ENCODE data around the gene LYRM4.

The LYRM4 gene

DNA sequence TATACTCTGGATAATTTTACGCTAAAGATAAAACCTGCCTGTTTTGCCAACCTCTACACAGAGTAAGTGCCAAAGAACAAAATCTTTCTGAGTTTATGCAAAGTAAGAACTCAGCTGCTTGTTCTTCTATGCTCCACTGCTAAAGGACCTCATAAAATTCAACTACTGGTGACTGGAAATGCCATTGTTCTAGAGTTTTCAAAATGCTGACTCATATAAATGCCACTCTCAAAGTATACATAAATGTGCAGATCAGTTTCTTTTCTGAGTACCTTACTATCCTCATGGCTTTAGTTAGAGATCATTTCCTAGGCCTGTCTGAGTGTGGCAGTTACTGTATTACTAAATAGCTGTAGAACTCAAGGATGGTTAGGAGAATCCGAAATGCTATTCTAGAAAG lies 45.6 kb downstream of the LYRM4 start:
- no peaks in the 10 kb centered on the region for H3K27me3 Mint-ChIP-seq (ENCODE audit: low read depth)
- H3K36me3 Mint-ChIP-seq (ENCODE audit: low read depth), result peaks cover 8% of the 10 kb centered on the region
- no peak overlapping the region for H3K4me3 Mint-ChIP-seq
- no peaks in the 10 kb centered on the region for H3K9me3 Mint-ChIP-seq
- H3K4me1 Mint-ChIP-seq, result peaks cover 77% of the 10 kb centered on the region
- H3K27ac Mint-ChIP-seq, result peak overlapping the region; percentile 60 to 90 (median 60)
- TF ChIP-seq, protein P1, sequence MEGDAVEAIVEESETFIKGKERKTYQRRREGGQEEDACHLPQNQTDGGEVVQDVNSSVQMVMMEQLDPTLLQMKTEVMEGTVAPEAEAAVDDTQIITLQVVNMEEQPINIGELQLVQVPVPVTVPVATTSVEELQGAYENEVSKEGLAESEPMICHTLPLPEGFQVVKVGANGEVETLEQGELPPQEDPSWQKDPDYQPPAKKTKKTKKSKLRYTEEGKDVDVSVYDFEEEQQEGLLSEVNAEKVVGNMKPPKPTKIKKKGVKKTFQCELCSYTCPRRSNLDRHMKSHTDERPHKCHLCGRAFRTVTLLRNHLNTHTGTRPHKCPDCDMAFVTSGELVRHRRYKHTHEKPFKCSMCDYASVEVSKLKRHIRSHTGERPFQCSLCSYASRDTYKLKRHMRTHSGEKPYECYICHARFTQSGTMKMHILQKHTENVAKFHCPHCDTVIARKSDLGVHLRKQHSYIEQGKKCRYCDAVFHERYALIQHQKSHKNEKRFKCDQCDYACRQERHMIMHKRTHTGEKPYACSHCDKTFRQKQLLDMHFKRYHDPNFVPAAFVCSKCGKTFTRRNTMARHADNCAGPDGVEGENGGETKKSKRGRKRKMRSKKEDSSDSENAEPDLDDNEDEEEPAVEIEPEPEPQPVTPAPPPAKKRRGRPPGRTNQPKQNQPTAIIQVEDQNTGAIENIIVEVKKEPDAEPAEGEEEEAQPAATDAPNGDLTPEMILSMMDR (IDR thresholded peaks at IDR 0.05; ENCODE audit: unreplicated experiment in 3 of 3), result no peak

DNA sequence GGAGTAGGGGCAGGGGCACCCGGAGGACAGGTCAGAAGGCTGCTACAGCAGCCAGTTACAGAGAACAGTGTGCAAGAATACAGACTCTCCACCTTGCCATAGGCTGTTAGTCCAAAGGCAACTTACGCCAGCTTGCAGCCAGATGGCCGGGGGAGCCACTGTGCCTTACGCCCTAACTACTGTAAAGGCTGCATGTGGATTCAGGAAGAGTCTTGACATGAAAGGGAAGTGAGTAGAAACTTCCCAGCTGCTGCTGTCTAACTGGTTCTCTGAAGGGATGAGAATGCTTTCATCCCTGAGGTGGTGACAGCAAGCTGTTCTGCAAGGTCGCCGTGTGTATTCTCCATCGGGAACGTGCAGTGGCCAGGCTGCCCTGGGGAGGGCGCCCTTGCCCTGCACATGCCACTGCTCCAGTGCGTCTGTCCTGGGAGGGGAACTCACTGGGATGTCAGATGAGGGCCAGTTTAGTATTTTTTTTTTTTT lies 46.1 kb downstream of the LYRM4 start:
- Mint-ChIP-seq H3K27me3 (ENCODE audit: low read depth) (no peaks in the 10 kb centered on the region), H3K9me3 (no peaks in the 10 kb centered on the region), H3K27ac (peak overlapping the region; percentile 60 to 90 (median 60)), H3K4me1 (peaks cover 76% of the 10 kb centered on the region), H3K36me3 (ENCODE audit: low read depth) (peaks cover 8% of the 10 kb centered on the region), H3K4me3 (peak overlapping the region in 1 of 3 experiments; percentile 45)
- TF ChIP-seq, protein P1 (IDR thresholded peaks at IDR 0.05; ENCODE audit: unreplicated experiment in 3 of 3), result peak; percentile 70 to 88 (median 72)

- Mint-ChIP-seq H3K27me3 (ENCODE audit: low read depth) (no peaks in the 10 kb centered on the region), H3K36me3 (ENCODE audit: low read depth) (peaks cover 8% of the 10 kb centered on the region), H3K4me1 (peaks cover 73% of the 10 kb centered on the region), H3K27ac (peak overlapping the region in 2 of 3 experiments; percentile 60 to 90), H3K4me3 (no peak overlapping the region), H3K9me3 (no peaks in the 10 kb centered on the region)
- TF ChIP-seq, protein P1 (IDR thresholded peaks at IDR 0.05; ENCODE audit: unreplicated experiment in 3 of 3), result no peak
Measured at GRCh38 chr6:5213836-5214235, 46.9 kb downstream of the LYRM4 start.

- TF ChIP-seq, protein P1 (IDR thresholded peaks at IDR 0.05; ENCODE audit: unreplicated experiment in 3 of 3), result no peak
Measured at GRCh38 chr6:5211492-5211891, 49.3 kb downstream of the LYRM4 start.

DNA sequence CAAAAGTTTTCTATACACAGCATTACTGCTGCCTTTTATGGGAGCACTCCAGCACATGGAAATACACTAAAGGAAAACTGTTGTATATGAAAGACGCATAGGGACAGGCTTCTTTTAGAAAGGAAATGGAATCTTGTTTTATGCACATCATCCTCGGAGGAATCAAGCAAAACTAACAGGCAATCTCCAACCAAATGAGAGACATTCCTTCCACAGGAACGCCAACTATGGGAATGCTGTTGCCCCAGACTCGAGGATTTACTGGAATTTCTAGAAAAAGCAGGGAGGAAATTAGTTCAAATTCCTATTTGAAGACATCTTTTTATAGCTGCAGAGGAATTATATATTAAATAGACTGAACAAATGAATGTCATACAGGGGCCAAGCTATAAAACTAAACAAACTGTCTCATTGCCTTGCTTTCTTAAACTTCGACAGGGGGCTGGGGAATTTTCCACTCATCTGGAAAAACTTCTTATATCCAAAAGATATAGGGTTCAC lies 52.2 kb downstream of the LYRM4 start:
- no peaks in the 10 kb centered on the region for H3K27me3 Mint-ChIP-seq (ENCODE audit: low read depth)
- TF ChIP-seq, protein P1 (IDR thresholded peaks at IDR 0.05; ENCODE audit: unreplicated experiment in 3 of 3), result no peak
- peak overlapping the region; percentile 43 to 61 (median 60) for H3K27ac Mint-ChIP-seq
- H3K36me3 Mint-ChIP-seq (ENCODE audit: low read depth), result peaks cover 8% of the 10 kb centered on the region
- no peaks in the 10 kb centered on the region for H3K9me3 Mint-ChIP-seq
- no peak overlapping the region for H3K4me3 Mint-ChIP-seq
- peaks cover 80% of the 10 kb centered on the region for H3K4me1 Mint-ChIP-seq

More at GRCh38 chr6:5211492-5211891, 49.3 kb downstream of the LYRM4 start:
- H3K4me1 Mint-ChIP-seq, result peaks cover 75% of the 10 kb centered on the region
- no peak overlapping the region for H3K27ac Mint-ChIP-seq
- no peaks in the 10 kb centered on the region for H3K9me3 Mint-ChIP-seq
- no peaks in the 10 kb centered on the region for H3K27me3 Mint-ChIP-seq (ENCODE audit: low read depth)
- no peak overlapping the region for H3K4me3 Mint-ChIP-seq
- H3K36me3 Mint-ChIP-seq (ENCODE audit: low read depth), result peaks cover 8% of the 10 kb centered on the region

- Mint-ChIP-seq H3K36me3 (ENCODE audit: low read depth) (peaks cover 8% of the 10 kb centered on the region), H3K4me3 (no peak overlapping the region), H3K4me1 (peaks cover 82% of the 10 kb centered on the region), H3K27ac (peak overlapping the region; percentile 43 to 61 (median 60)), H3K27me3 (ENCODE audit: low read depth) (no peaks in the 10 kb centered on the region), H3K9me3 (no peaks in the 10 kb centered on the region)
- TF ChIP-seq, protein P1 (IDR thresholded peaks at IDR 0.05; ENCODE audit: unreplicated experiment in 3 of 3), result no peak
Measured at GRCh38 chr6:5208057-5208456, 52.7 kb downstream of the LYRM4 start.
